Body of pancreas (tissue), 4 donors: ENCODE data around the gene STARD3. TPM values are rescaled to one million over a fixed set of nuclear protein-coding genes. Genes with fewer than 3 reads are reported as not detected.

Experiments
- ATAC-seq: fragments of 150-250 bp; one replicate; pipeline ENCODE4 v1.9.1; 2016
- DNase-seq, 4 donors: peaks; one replicate each; pipeline ENCODE4 v3.0.0-alpha.2; 2019
- H3K27ac ChIP-seq, 4 donors: fragments of 200-600 bp; sonication (generic); 1 replicate in 3 of 4; 2 replicates in 1 of 4; pipeline versions ENCODE4 v1.5.1 to v1.6.1; 2016 to 2019; ENCODE audit warnings: mild to moderate bottlenecking in 1 of 4, mixed read lengths in 1 of 4, moderate library complexity in 1 of 4
- H3K27me3 ChIP-seq, 2 donors: fragments of 200-600 bp; sonication (generic); one replicate each; pipeline ENCODE4 v1.6.0; 2016; ENCODE audit warnings: mild to moderate bottlenecking in 1 of 2
- H3K36me3 ChIP-seq, 2 donors: fragments of 200-600 bp; sonication (generic); replicated peaks in 1 of 2; 2 replicates each; pipeline ENCODE4 v1.5.1; 2016; ENCODE audit warnings: low read depth in 2 of 2; ENCODE audit not compliant: insufficient read depth in 1 of 2
- H3K4me1 ChIP-seq: fragments of 200-600 bp; sonication (generic); one replicate; pipeline ENCODE4 v1.6.0; 2016
- H3K4me3 ChIP-seq, 2 donors: fragments of 200-600 bp; sonication (generic); 1 replicate in 1 of 2; 2 replicates in 1 of 2; pipeline ENCODE4 v1.5.1; 2016 to 2019
- H3K9me3 ChIP-seq, 3 donors: fragments of 200-600 bp; sonication (generic); 1 replicate in 2 of 3; 2 replicates in 1 of 3; pipeline ENCODE4 v1.5.1; 2016
- POLR2A ChIP-seq, 3 donors: fragments of 450-650 bp; IDR thresholded peaks; one replicate each; pipeline ENCODE4 v1.6.1; 2016; ENCODE audit warnings: antibody characterized with exemption in 3 of 3, mild to moderate bottlenecking in 2 of 3
- WGBS, 2 donors: methylation state at CpG; one replicate each; pipeline ENCODE4 v1.1.5; 2017; 5-methylcytosine and 5-hydroxymethylcytosine counted together
- intact Hi-C: fragments of 100-400 bp; cut with DNase I; formaldehyde crosslinking; loops from one replicate; pipeline ENCODE4 v1.15.1; 2023
- total RNA-seq, 2 donors: library from RNA; depleted of rRNA; stranded (reverse); fragments of >200 nt; gene quantifications; one replicate each; pipeline ENCODE4 v1.1.0, GENCODE V29; 2016
- TF ChIP-seq, protein P1 (sequence below), 7 experiments: fragments of 450-650 bp in 4 of 7; fragments of 200-600 bp in 3 of 7; sonication (generic) in 3 of 7; IDR thresholded peaks; one replicate each; pipeline ENCODE4 v1.5.1; 2016 to 2019; ENCODE audit warnings: antibody characterized with exemption in 7 of 7

The STARD3 gene
- total RNA-seq, 2 donors from 2014 or later = 30.1 to 63.9 TPM

DNA sequence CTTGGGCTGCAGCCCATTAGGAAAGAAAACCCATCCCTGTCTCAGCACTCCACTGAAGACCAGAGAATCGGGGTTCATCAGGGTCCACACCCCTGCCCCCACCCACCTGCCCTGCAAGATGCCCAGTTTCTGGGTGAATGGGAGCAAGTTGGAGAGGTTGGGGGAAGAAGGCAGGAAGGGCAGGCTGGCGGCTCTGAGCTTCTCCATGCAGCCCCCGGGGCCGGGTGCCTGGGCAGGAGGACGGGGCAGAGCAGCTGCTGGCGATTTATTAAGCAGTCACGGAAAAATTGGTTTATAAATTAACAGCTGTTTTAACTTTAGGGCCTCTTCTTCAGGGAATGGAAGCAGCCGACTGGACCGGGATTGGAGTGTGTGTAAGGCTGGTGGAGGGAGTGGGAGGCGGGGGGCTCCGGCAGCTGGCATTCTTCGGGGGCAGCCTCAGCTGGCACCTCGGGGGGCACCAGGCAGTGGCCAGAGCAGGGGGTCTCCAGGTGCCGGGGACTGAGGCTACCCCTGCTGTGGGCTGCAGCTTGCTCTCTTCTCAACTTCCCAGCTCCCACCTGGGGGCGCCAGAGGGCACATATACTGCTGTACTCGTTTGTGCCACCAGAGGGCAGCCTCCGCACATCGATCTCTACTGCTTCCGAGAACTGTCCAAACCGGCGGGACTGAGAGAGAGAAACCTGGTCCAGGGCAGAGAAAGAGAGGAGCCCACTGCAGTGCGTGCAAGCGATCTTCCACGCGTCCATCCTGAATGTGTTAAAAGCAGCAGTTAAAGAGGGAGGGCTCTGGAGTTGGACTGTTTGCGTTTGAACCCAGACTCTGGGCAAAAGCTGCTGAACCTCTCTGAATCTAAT is 15.2 kb upstream of the STARD3 start:
- DNase-seq (peak; percentile 85 to 89 (median 86)), ATAC-seq (peak; percentile 62)
- H3K4me3 ChIP-seq = no peak overlapping the region
- no peak overlapping the region for H3K27ac ChIP-seq
- 9% methylated on average over 23 to 26 of the region's 26 CpGs for WGBS, 2 donors
- H3K27me3 ChIP-seq = peaks cover 0 to 5% of the 10 kb centered on the region in 2 donors
- TF ChIP-seq, protein P1, sequence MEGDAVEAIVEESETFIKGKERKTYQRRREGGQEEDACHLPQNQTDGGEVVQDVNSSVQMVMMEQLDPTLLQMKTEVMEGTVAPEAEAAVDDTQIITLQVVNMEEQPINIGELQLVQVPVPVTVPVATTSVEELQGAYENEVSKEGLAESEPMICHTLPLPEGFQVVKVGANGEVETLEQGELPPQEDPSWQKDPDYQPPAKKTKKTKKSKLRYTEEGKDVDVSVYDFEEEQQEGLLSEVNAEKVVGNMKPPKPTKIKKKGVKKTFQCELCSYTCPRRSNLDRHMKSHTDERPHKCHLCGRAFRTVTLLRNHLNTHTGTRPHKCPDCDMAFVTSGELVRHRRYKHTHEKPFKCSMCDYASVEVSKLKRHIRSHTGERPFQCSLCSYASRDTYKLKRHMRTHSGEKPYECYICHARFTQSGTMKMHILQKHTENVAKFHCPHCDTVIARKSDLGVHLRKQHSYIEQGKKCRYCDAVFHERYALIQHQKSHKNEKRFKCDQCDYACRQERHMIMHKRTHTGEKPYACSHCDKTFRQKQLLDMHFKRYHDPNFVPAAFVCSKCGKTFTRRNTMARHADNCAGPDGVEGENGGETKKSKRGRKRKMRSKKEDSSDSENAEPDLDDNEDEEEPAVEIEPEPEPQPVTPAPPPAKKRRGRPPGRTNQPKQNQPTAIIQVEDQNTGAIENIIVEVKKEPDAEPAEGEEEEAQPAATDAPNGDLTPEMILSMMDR (IDR thresholded peaks at IDR 0.05) = peak; percentile 95 to 100 (median 100)
- TF ChIP-seq POLR2A (IDR thresholded peaks at IDR 0.05) = no peak
- no peaks in the 10 kb centered on the region for H3K36me3 ChIP-seq
- intact Hi-C loops = loop anchor here (5.0 kb wide), 1 partner anchor 69 kb away; no protein-coding TSS in a partner anchor
- no peaks in the 10 kb centered on the region for H3K9me3 ChIP-seq
- H3K4me1 ChIP-seq = peaks cover 54% of the 10 kb centered on the region

DNA sequence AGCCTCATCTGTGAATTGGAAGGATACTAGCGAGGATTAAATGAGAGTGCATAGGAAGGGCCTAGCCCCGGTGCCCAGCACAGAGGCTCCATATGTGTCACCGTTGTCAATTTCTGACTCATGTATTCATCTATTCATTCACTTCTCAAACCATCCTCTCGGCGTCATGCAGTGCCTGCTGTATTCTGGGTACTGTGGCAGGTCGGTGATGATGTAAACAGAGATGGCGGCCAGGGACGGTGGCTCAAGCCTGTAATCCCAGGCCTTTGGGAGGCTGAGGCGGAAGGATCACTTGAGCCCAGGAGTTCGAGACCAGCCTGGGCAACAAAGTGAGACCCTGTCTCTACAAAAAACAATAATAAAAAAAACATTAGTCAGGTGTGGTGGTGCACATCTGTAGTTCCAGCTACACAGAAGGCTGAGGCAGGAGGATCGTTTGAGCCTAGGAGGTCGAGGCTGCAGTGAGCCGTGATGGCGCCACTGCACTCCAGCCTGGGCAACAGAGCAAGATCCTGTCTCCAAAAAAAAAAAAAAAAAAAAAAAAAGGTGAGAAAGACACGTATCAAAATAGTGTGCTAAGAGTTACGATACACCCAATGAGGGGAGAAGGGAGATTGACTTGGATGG is 14.5 kb upstream of the STARD3 start:
- Histone ChIP-seq H3K9me3 (no peaks in the 10 kb centered on the region), H3K27ac (no peak overlapping the region), H3K27me3 (peaks cover 0 to 11% of the 10 kb centered on the region in 2 donors), H3K4me1 (peaks cover 56% of the 10 kb centered on the region), H3K4me3 (no peak overlapping the region), H3K36me3 (no peaks in the 10 kb centered on the region)
- TF ChIP-seq, protein P1 (IDR thresholded peaks at IDR 0.05) = no peak
- no peak for TF ChIP-seq POLR2A (IDR thresholded peaks at IDR 0.05)
- no peak for ATAC-seq
- WGBS, 2 donors = 45 to 50% methylated on average over 16 of the region's 16 CpGs
- DNase-seq = no peak
- intact Hi-C loops = loop anchor here (5.0 kb wide), 1 partner anchor 70 kb away; no protein-coding TSS in a partner anchor

DNA sequence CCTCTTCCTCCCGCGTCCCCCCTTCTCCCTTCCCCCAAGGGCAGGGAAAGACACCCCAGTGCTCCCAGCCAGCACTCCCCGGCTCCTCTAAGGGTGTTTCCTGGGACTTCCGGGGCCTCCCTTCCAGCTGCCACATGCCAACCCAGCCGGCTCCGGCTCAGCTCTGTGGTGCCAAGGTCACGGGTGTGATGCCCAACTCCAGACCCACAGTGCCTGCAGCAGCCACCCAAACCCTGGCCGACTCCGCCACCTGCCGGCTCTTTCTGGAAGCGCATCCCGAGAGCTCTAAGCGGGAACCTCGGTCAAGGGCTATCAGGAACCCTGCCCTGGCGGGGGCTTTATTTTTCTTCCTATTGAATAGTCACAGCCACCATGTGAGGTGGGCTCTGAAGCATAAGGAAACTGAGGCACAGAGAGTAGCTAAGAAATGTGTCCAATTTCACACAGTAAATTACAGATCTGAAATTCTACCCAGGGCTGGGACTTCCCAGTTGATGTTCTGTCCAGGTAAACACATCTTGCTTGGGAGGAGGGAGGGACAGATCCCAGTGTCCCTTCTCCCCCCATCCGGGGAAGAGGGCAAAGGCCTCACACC is 13.5 kb upstream of the STARD3 start:
- TF ChIP-seq, protein P1 (IDR thresholded peaks at IDR 0.05) = peak; percentile 89 to 97 (median 95)
- peak in 1 of 3 donors; percentile 17 for TF ChIP-seq POLR2A (IDR thresholded peaks at IDR 0.05)
- intact Hi-C loops = loop anchor here (5.0 kb wide), 1 partner anchor 71 kb away; no protein-coding TSS in a partner anchor

DNA sequence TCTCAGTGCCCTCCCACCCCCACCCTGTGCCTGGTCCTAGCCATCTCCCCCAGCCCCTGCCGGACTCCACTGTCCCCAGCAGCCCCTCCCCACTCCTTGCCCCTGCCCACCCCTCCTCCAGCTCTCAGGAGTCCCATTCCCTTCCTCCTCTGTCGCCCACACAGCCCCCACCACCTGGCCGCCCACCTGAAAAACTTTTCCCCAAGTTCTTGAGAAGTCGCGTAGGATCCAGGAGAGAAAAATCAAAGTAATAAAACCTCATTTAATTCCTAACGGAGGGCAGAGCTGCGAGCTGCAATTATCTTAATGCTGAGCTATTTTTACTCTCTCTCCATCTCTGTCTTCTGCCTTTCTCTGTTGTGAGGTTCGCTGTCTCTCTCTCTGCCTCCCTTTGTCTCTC is 12.6 kb upstream of the STARD3 start:
- Histone ChIP-seq H3K4me3 (no peak overlapping the region), H3K27ac (no peak overlapping the region), H3K36me3 (no peaks in the 10 kb centered on the region), H3K4me1 (peaks cover 57% of the 10 kb centered on the region), H3K9me3 (no peaks in the 10 kb centered on the region), H3K27me3 (peaks cover 0 to 11% of the 10 kb centered on the region in 2 donors)
- 65 to 72% methylated on average over 8 of the region's 8 CpGs for WGBS, 2 donors
- intact Hi-C loops = loop anchor here (5.0 kb wide), 1 partner anchor 72 kb away; no protein-coding TSS in a partner anchor
- DNase-seq = no peak
- ATAC-seq = no peak
- TF ChIP-seq POLR2A (IDR thresholded peaks at IDR 0.05) = no peak
- TF ChIP-seq, protein P1 (IDR thresholded peaks at IDR 0.05) = no peak

More for the DNA sequence above, 13.5 kb upstream of the STARD3 start:
- Histone ChIP-seq H3K36me3 (no peaks in the 10 kb centered on the region), H3K4me3 (no peak overlapping the region), H3K27me3 (peaks cover 0 to 11% of the 10 kb centered on the region in 2 donors), H3K9me3 (no peaks in the 10 kb centered on the region), H3K27ac (peak overlapping the region; percentile 19 to 69 (median 47)), H3K4me1 (peaks cover 54% of the 10 kb centered on the region)
- peak; percentile 82 for ATAC-seq
- WGBS, 2 donors = 2 to 8% methylated on average over 12 to 16 of the region's 16 CpGs
- DNase-seq = peak; percentile 95 to 97 (median 96)
